NB4 (cell line): ENCODE measurements around the gene DPH6.

Source experiments
- MAX ChIP-seq: IDR thresholded peaks from 2 replicates; pipeline ENCODE4 v1.6.1; 2011; ENCODE audit warnings: low read depth, low read length
- TF ChIP-seq, protein P1 (sequence below): IDR thresholded peaks from one replicate; pipeline ENCODE4 v1.5.1; 2012; ENCODE audit warnings: low read depth, low read length

- TF ChIP-seq, protein P1, sequence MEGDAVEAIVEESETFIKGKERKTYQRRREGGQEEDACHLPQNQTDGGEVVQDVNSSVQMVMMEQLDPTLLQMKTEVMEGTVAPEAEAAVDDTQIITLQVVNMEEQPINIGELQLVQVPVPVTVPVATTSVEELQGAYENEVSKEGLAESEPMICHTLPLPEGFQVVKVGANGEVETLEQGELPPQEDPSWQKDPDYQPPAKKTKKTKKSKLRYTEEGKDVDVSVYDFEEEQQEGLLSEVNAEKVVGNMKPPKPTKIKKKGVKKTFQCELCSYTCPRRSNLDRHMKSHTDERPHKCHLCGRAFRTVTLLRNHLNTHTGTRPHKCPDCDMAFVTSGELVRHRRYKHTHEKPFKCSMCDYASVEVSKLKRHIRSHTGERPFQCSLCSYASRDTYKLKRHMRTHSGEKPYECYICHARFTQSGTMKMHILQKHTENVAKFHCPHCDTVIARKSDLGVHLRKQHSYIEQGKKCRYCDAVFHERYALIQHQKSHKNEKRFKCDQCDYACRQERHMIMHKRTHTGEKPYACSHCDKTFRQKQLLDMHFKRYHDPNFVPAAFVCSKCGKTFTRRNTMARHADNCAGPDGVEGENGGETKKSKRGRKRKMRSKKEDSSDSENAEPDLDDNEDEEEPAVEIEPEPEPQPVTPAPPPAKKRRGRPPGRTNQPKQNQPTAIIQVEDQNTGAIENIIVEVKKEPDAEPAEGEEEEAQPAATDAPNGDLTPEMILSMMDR: no peak
- TF ChIP-seq MAX: no peak
These were observed 118.5 kb downstream of the DPH6 start for GRCh38 chr15:35427496-35427895.
